Left lung (tissue), 10 donors: Measurements from ENCODE around the gene SCLT1. TPM values are rescaled to one million over a fixed set of nuclear protein-coding genes. Genes with fewer than 3 reads are reported as not detected.
"Not testable (repeated sequence)": the region's sequence is repeated elsewhere in the genome, so short reads cannot be mapped to it uniquely, and the experiment has no call there.

Experiments
- ATAC-seq: fragments of 200-7000 bp; cut with Tn5 transposase; one replicate; pipeline ENCODE4 v1.9.1; 2020; ENCODE audit warnings: moderate library complexity
- DNase-seq, 4 donors: peaks; one replicate each; pipeline ENCODE4 v3.0.0-alpha.2; 2013 to 2020
- H3K27ac ChIP-seq, 2 donors: fragments of 200-600 bp; sonication (generic) in 1 of 2; one replicate each; pipeline versions ENCODE4 v1.5.0 to v1.8.0; 2020 to 2021
- H3K27me3 ChIP-seq, 2 donors: fragments of 200-600 bp; sonication (generic) in 1 of 2; one replicate each; pipeline versions ENCODE4 v1.5.0 to v1.8.0; 2020 to 2021
- H3K36me3 ChIP-seq, 2 donors: fragments of 200-600 bp; sonication (generic) in 1 of 2; one replicate each; pipeline versions ENCODE4 v1.5.0 to v1.8.0; 2020 to 2021
- H3K4me1 ChIP-seq, 2 donors: fragments of 200-600 bp; one replicate each; pipeline ENCODE4 v1.8.0; 2021
- H3K4me3 ChIP-seq, 2 donors: fragments of 200-600 bp; sonication (generic) in 1 of 2; one replicate each; pipeline versions ENCODE4 v1.5.0 to v1.8.0; 2020 to 2021; ENCODE audit warnings: mild to moderate bottlenecking in 1 of 2
- H3K9me3 ChIP-seq, 2 donors: fragments of 200-600 bp; sonication (generic) in 1 of 2; one replicate each; pipeline versions ENCODE4 v1.5.0 to v1.8.0; 2020 to 2021
- intact Hi-C, 2 donors: fragments of 100-400 bp; cut with DNase I; formaldehyde crosslinking; loops; one replicate each; pipeline versions ENCODE4 v1.11.2 to v1.14.2; 2022
- polyA plus RNA-seq, 6 donors: library from polyadenylated mRNA; unstranded; fragments of 120-200 nt; gene quantifications; one replicate each; pipeline ENCODE4 v1.2.1, GENCODE V29; 2013; ENCODE audit not compliant: insufficient read length in 6 of 6
- total RNA-seq, 2 donors: library from RNA; stranded (reverse); fragmentation: NEBNext Ultra II Directional; extraction: Animal tissue kit (Norgen Biotek cat#: 25700); gene quantifications; one replicate each; pipeline ENCODE4 v1.2.1, GENCODE V29; 2021
- TF ChIP-seq, protein P1 (sequence below), 2 donors: fragments of 200-600 bp; sonication (generic) in 1 of 2; IDR thresholded peaks; one replicate each; pipeline versions ENCODE4 v1.5.0 to v1.8.0; 2021; ENCODE audit warnings: antibody characterized with exemption in 2 of 2
- donor health status: DM: no; HTN: yes; CAD: no.
- donor health status: DM: no; HTN: no; CAD: no.

The SCLT1 gene
- total and polyA plus RNA-seq, 8 donors: 12.4 to 24.1 (median 17.6) TPM

GRCh38 chr4:129131343-129131742 is 38.0 kb upstream of the SCLT1 start:
- TF ChIP-seq, protein P1, sequence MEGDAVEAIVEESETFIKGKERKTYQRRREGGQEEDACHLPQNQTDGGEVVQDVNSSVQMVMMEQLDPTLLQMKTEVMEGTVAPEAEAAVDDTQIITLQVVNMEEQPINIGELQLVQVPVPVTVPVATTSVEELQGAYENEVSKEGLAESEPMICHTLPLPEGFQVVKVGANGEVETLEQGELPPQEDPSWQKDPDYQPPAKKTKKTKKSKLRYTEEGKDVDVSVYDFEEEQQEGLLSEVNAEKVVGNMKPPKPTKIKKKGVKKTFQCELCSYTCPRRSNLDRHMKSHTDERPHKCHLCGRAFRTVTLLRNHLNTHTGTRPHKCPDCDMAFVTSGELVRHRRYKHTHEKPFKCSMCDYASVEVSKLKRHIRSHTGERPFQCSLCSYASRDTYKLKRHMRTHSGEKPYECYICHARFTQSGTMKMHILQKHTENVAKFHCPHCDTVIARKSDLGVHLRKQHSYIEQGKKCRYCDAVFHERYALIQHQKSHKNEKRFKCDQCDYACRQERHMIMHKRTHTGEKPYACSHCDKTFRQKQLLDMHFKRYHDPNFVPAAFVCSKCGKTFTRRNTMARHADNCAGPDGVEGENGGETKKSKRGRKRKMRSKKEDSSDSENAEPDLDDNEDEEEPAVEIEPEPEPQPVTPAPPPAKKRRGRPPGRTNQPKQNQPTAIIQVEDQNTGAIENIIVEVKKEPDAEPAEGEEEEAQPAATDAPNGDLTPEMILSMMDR (IDR thresholded peaks at IDR 0.05): no peak
- Histone ChIP-seq H3K27ac (no peak overlapping the region), H3K9me3 (peaks cover 0 to 16% of the 10 kb centered on the region in 2 donors), H3K4me3 (no peak overlapping the region), H3K4me1 (no peaks in the 10 kb centered on the region), H3K36me3 (no peaks in the 10 kb centered on the region), H3K27me3 (no peaks in the 10 kb centered on the region)
- ATAC-seq (no peak), DNase-seq (no peak)
- intact Hi-C loops: no loop called here

GRCh38 chr4:129129143-129129542 is 35.8 kb upstream of the SCLT1 start:
- DNase-seq: no peak
- TF ChIP-seq, protein P1 (IDR thresholded peaks at IDR 0.05): no peak

DNA sequence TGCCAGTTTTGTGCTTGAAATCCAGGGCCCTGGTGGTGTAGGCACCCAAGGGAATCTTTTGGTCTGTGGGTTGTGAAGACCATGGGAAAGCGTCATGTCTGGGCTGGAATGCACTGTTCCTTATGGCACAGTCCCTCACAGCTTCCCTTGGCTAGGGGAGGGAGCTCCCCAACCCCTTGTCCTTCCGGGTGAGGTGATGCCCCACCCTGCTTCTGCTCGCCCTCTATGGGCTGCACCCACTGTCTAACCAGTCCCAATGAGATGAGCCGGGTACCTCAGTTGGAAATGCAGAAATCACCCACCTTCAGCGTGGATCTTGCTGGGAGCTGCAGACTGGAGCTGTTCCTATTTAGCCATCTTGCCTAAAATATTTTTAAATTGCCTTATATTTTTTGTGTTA is 33.3 kb upstream of the SCLT1 start:
- H3K9me3 ChIP-seq, H3K27me3 ChIP-seq, intact Hi-C loops, H3K4me3 ChIP-seq, H3K27ac ChIP-seq, H3K36me3 ChIP-seq, ATAC-seq, H3K4me1 ChIP-seq, DNase-seq: not testable (repeated sequence)

More at GRCh38 chr4:129129143-129129542, 35.8 kb upstream of the SCLT1 start:
- Histone ChIP-seq H3K4me3 (no peak overlapping the region), H3K9me3 (peaks cover 0 to 16% of the 10 kb centered on the region in 2 donors), H3K4me1 (no peaks in the 10 kb centered on the region), H3K36me3 (no peaks in the 10 kb centered on the region), H3K27ac (no peak overlapping the region), H3K27me3 (no peaks in the 10 kb centered on the region)
- no peak for ATAC-seq
- intact Hi-C loops: no loop called here

DNA sequence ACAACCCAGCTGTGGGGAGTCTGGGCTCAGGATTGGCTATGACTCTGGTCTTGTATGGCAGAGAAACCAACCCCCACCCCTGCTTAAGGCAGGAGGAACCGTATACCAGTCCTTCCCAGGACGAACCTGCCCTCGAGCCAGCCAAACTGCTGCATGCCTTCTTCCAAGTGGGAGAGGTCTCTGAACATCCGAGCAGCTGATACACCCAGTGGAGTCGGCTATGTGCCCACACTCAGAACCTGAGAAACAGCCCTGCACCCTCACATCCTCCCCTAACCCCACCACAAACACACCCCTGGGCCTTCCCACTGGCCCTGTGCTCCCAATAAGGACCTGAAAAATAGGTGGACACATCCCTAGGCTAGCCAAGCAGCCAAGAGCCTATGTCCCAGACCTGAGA is 24.4 kb upstream of the SCLT1 start:
- Histone ChIP-seq H3K4me1 (no peaks in the 10 kb centered on the region), H3K27ac (no peak overlapping the region), H3K27me3 (no peaks in the 10 kb centered on the region), H3K36me3 (no peaks in the 10 kb centered on the region), H3K9me3 (no peaks in the 10 kb centered on the region), H3K4me3 (no peak overlapping the region)
- TF ChIP-seq, protein P1 (IDR thresholded peaks at IDR 0.05): no peak
- intact Hi-C loops: no loop called here
- DNase-seq (no peak), ATAC-seq (no peak)

GRCh38 chr4:129113919-129114318 is 20.6 kb upstream of the SCLT1 start:
- DNase-seq (no peak), ATAC-seq (no peak)
- H3K4me1 ChIP-seq: no peaks in the 10 kb centered on the region
- no peaks in the 10 kb centered on the region for H3K9me3 ChIP-seq
- TF ChIP-seq, protein P1 (IDR thresholded peaks at IDR 0.05): no peak
- no peak overlapping the region for H3K4me3 ChIP-seq
- intact Hi-C loops: no loop called here
- H3K27me3 ChIP-seq: no peaks in the 10 kb centered on the region
- no peak overlapping the region for H3K27ac ChIP-seq
- peaks cover 0 to 21% of the 10 kb centered on the region in 2 donors for H3K36me3 ChIP-seq

DNA sequence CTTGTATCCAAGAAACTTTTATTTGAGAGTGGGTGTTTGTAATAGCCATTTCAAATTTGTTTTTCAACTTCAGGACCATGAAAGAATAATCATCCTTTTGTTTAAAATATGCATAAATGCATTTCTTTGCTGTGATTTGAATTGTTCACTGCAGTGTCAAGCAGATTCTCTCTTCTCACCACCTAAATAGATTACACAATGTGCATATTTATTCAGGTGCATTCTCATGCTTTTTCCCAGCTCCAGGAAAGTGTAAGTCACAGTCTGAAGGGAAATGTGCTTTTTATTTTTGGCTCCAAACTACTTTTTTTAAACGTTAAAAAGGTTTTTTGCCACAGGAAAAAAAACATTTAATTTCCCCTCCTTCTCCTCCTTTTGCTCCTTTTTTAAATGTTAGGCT is 20.1 kb upstream of the SCLT1 start:
- H3K27me3 ChIP-seq: no peaks in the 10 kb centered on the region
- TF ChIP-seq, protein P1 (IDR thresholded peaks at IDR 0.05): no peak
- DNase-seq (no peak), ATAC-seq (no peak)
- H3K4me1 ChIP-seq: no peaks in the 10 kb centered on the region
- intact Hi-C loops: no loop called here
- H3K36me3 ChIP-seq: peaks cover 0 to 25% of the 10 kb centered on the region in 2 donors
- no peak overlapping the region for H3K4me3 ChIP-seq
- no peaks in the 10 kb centered on the region for H3K9me3 ChIP-seq
- H3K27ac ChIP-seq: no peak overlapping the region
